G401.6 (cell line): ENCODE measurements around the gene QDPR.

Source experiments
- FAIRE-seq: peaks from 2 replicates; lab custom pipeline; 2012; peaks lifted over from hg19 to GRCh38; lab: Jason Lieb, UNC

QDPR gene

GRCh38 chr4:17526695-17527477 lies 15.0 kb upstream of the QDPR start:
- no peak for FAIRE-seq

- no peak for FAIRE-seq
These were observed 11.8 kb upstream of the QDPR start for GRCh38 chr4:17523662-17524061.

- FAIRE-seq = no peak
These were observed 9.7 kb upstream of the QDPR start for GRCh38 chr4:17521595-17521994.

GRCh38 chr4:17517664-17518063 lies 5.8 kb upstream of the QDPR start:
- FAIRE-seq = no peak

- no peak for FAIRE-seq
These were observed 5.1 kb upstream of the QDPR start for GRCh38 chr4:17516980-17517379.

DNA sequence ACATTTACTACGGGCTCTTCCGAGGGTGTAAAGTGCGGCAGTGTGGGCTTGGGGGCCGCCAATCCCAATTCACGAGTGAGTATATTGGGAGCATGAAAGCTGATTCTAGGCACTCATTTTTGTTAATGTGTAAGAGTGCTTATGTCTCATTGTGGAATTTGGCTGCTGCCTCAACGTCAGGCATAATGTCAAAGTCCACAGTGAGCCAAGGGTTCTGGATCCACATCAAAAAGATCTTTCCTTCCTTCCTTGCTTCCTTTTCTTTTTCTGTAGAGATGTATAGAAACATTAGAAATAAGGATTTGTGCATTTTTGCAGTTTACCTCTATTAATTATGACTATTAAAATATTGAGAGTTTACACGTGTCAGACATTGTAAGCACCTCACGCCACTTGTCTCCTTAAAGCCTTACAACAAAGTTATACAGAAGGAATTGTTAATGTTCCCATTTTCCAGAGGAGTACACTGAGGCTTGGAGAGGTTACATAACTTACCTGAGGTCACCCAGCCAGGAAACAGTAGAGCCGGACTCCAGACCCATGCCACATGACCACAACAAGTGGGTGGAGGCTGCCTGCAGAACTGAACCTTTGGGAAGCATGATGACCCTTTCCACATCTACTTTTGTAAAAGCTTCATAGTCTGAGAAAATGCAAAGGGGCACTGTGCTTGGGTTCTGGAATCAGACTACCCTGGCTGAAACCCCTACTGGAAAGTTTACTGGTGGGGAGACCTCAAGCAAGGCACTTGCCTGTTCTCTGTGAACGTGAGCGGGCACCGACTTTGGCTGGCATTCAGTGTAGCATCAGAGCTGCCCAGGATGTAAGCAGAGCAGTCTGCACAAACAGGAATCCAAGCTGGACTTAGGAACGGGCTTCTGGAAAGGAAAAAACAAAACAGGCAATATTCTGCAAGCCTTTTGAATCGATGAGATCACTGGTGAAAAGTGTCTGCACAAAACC lies 3.8 kb upstream of the QDPR start:
- no peak for FAIRE-seq

GRCh38 chr4:17514865-17515264 lies 3.0 kb upstream of the QDPR start, which contains the start of gene CLRN2:
CLRN2 (plus strand) TSS chr4:17515165; CDS start chr4:17515267, 102 bp downstream.
- FAIRE-seq = no peak

DNA sequence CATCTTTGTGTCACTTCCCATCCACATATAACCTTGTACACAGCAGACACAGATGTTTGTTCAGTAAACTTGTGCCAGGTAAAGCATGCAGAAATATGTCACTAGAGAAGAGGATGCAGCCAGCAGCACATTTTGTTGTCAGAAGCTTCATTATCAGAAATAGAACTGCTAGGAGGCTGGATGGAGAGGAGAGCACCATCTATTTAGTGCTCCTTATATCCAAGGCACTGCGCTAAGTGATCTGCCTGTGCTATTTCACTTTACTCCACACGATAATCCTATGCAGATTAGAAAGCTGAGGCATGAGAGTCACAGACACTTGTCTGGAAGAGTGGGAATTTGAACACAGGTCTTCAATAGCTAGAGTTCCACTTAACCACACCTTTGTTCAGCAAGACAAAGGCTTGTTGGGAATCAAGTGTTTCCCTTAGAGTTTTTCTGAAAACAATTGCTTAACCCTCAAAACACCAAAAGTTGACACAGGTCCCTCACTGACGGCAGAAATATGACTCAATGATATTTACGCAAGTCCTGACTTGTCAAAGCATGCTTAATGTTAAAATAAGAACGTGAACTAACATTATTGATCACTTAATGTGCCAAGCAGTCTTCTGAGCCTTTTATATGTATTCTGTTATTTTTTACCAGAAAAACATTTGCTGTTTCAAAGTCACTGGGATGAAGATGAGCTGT lies 1.2 kb upstream of the QDPR start:
- FAIRE-seq = no peak

- no peak for FAIRE-seq
These were observed 361 bp downstream of the QDPR start for GRCh38 chr4:17511509-17511949.

DNA sequence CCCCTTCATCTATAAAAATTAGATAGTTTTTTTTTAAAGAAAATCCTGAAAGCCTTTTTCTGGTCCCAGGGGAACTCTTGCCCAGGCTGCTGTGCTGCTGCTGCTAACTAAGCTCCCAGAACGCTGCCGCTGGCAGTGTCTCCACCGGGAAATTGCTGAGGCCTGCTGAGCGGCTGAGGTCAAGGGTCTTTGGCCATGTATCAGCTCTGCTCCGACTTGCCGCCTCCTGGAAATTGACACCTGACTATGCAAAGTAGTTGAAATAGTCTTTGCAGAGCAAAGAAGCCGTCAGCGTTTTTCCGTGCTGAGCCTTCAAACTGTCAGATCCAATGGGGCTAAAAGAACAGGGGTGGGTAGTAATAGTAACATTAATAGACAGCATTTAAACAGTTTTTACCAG lies 839 bp downstream of the QDPR start:
- FAIRE-seq = no peak

GRCh38 chr4:17510582-17510981 lies 1.3 kb downstream of the QDPR start:
- FAIRE-seq = no peak

GRCh38 chr4:17504081-17504480 lies 7.8 kb downstream of the QDPR start:
- FAIRE-seq = no peak

DNA sequence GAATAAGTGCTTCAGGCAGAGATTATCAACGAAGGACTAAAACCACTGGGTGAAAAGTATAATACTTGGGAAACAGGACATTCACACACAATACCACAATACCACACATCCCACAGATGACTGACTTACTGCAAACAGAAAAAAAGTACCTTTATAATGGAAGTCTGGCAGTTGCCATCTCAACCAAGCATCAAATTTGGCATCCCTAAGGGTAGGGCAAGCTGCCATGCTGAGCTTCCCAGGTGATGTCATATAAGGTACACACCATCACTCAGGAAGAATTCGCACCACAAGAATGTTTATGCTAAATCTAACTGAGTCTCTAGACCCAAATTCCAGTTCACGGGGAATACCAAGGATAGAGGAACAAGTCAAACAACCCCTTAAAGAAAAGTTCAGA lies 9.1 kb downstream of the QDPR start:
- FAIRE-seq = no peak

- no peak for FAIRE-seq
These were observed 11.3 kb downstream of the QDPR start for GRCh38 chr4:17500574-17500973.

DNA sequence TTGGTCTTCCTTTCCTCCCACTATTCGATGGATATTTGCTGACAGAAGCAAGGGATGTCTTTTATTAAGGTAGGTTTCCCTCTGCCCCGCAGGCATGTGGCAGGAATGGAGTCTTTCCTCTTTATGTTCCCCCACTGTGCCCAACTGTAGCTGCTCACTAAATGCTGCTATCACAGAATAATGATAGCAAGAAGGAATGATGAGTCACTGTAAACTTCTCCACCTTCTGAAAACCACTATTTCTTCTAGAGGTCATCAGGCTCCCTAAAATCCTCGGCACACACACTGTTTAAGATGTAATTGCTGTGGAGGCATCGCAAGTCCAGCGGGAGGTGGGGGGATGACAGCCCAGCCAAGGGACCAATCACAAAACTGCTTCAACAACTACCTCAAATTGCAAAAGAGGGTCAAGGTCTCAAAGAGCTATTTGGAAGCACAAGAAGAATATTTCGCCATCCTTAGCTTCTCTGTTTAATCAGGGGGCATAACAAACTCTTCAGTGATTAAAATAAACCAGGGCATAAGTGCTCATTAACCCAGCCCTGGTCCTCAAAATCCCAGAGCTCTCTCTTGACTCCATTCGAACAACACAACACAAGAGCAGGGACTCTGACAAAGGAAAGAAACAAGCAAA lies 13.9 kb downstream of the QDPR start:
- FAIRE-seq = no peak

GRCh38 chr4:17494258-17495190 lies 17.4 kb downstream of the QDPR start:
- no peak for FAIRE-seq

DNA sequence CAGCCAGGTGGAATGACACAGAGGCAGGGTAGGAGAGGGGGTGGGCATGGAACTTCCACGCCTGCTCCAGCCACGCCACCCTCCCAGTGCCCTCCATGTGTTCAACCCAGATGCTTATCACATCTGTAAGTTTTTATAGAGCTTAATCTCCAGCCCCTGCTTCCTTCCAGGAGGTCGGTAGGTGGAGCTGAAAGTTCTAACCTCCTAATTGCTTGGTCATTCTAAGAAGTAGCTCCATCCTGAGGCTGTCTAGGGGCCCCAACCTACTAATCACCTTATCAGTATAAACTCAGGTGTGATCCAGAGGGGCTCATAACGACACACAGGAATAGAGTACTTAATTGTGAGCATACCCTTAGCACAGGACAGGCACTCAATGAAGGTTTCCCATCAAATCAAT lies 18.3 kb downstream of the QDPR start:
- FAIRE-seq = no peak

DNA sequence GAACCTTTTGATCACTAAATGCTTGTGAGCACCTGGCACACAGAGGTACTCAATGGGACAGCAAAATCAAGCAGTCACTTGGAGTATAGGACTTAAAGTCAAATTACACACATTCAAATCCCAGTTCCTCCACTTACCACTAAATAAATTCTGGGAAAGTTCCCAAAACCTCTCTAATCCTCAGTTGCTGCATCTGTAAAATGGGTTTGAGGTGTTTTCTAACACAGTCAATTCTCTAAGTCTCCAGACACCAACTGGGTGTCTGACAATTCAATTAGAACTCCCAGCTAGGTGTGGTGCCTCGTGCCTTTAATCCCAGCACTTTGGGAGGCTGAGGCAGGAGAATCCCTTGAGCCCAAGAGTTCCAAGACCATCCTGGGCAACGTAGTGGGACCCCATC lies 19.0 kb downstream of the QDPR start:
- no peak for FAIRE-seq

GRCh38 chr4:17492058-17492741 lies 19.7 kb downstream of the QDPR start:
- FAIRE-seq = no peak

GRCh38 chr4:17491196-17491595 lies 20.7 kb downstream of the QDPR start:
- no peak for FAIRE-seq
